ENCODE results near the gene MAP2. TPM values are rescaled to one million over a fixed set of nuclear protein-coding genes. Genes with fewer than 3 reads are reported as not detected.

Gene MAP2
- total RNA-seq, 4 donors from 2014 or later, result 7.4 to 124 (median 59.9) TPM

DNA sequence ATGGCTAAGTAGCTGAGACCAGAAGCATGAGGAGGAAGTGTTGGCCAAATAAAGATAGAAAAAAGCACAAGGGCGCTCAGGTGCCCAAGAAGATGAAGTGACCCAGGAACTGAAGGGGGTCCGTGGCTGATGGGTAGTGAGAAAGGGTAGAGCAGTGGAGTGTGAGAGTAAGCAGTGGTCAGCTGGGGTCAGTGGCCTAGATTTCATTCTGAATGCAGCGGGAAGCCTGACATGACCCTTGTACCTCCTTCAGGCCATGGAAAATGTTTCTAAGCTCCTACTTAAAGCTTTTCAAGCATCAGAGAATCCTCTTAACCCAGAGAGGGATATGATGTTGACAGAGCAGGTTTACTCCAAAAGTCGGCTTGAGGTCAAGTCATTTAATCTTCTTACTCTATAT lies 258.8 kb downstream of the MAP2 start:
- no peaks in the 10 kb centered on the region for H3K27me3 ChIP-seq
- H3K4me1 ChIP-seq, result no peaks in the 10 kb centered on the region
- no peak overlapping the region for H3K27ac ChIP-seq
- H3K4me3 ChIP-seq, result no peak overlapping the region
- TF ChIP-seq POLR2A (IDR thresholded peaks at IDR 0.05), result no peak
- no peak for TF ChIP-seq POLR2AphosphoS5 (IDR thresholded peaks at IDR 0.05)
- TF ChIP-seq, protein P1, sequence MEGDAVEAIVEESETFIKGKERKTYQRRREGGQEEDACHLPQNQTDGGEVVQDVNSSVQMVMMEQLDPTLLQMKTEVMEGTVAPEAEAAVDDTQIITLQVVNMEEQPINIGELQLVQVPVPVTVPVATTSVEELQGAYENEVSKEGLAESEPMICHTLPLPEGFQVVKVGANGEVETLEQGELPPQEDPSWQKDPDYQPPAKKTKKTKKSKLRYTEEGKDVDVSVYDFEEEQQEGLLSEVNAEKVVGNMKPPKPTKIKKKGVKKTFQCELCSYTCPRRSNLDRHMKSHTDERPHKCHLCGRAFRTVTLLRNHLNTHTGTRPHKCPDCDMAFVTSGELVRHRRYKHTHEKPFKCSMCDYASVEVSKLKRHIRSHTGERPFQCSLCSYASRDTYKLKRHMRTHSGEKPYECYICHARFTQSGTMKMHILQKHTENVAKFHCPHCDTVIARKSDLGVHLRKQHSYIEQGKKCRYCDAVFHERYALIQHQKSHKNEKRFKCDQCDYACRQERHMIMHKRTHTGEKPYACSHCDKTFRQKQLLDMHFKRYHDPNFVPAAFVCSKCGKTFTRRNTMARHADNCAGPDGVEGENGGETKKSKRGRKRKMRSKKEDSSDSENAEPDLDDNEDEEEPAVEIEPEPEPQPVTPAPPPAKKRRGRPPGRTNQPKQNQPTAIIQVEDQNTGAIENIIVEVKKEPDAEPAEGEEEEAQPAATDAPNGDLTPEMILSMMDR (IDR thresholded peaks at IDR 0.05), result no peak
- no peak for TF ChIP-seq EP300 (IDR thresholded peaks at IDR 0.05)
- H3K36me3 ChIP-seq, result no peaks in the 10 kb centered on the region
- H3K9me3 ChIP-seq, result no peaks in the 10 kb centered on the region
- ATAC-seq, result no peak
- 67 to 78% methylated on average over 4 of the region's 4 CpGs for WGBS, 2 donors (ENCODE audit: low coverage in 1 of 2)

DNA sequence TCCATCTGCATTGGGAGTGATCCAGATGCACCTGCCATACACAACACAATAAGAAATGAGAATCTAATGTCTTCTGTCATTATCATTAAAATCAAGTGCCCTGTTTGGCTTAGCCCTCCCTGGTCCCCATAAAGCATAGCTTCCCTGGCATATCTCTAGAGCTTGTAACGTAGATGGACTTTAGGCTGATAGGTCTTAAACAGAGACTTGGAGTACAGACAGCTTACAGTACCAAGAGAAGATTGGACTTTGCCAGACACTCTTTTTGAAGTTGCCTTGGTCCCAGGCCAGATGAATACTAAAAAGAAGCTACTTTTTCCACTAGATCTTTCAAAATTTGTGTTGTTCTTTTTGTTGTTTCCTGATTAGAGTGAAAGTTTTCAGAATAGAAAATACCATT lies 261.5 kb downstream of the MAP2 start:
- no peaks in the 10 kb centered on the region for H3K4me1 ChIP-seq
- TF ChIP-seq EP300 (IDR thresholded peaks at IDR 0.05), result no peak
- TF ChIP-seq, protein P1 (IDR thresholded peaks at IDR 0.05), result no peak
- no peak for TF ChIP-seq POLR2A (IDR thresholded peaks at IDR 0.05)
- no peak for TF ChIP-seq POLR2AphosphoS5 (IDR thresholded peaks at IDR 0.05)
- WGBS, 2 donors (ENCODE audit: low coverage in 1 of 2), result 0 to 73% methylated on average over 1 of the region's 1 CpG
- H3K36me3 ChIP-seq, result no peaks in the 10 kb centered on the region
- ATAC-seq, result no peak
- no peaks in the 10 kb centered on the region for H3K27me3 ChIP-seq
- H3K4me3 ChIP-seq, result no peak overlapping the region
- no peak overlapping the region for H3K27ac ChIP-seq
- H3K9me3 ChIP-seq, result no peaks in the 10 kb centered on the region

DNA sequence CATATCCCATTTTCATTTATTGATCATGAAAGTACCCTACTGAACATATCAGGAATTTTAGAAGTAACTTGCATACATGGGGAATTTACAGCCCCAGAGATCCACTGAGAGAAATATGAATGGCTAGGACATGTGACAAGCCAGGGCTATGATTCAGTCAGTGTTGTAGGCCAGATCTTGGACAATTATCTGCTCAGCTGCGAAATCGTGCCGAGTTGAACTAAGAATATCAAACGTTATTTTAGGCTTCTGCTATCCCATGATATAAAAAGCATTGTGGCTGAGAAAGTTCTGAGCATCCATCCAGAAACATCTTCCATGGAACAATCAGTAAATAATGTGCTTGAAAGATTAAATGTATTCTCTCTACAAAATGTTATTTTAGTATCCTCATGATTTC lies 262.1 kb downstream of the MAP2 start:
- no peaks in the 10 kb centered on the region for H3K9me3 ChIP-seq
- H3K27ac ChIP-seq, result no peak overlapping the region
- no peaks in the 10 kb centered on the region for H3K4me1 ChIP-seq
- H3K27me3 ChIP-seq, result no peaks in the 10 kb centered on the region
- TF ChIP-seq POLR2AphosphoS5 (IDR thresholded peaks at IDR 0.05), result no peak
- no peak for ATAC-seq
- 8 to 40% methylated on average over 4 of the region's 4 CpGs for WGBS, 2 donors (ENCODE audit: low coverage in 1 of 2)
- no peak overlapping the region for H3K4me3 ChIP-seq
- H3K36me3 ChIP-seq, result no peaks in the 10 kb centered on the region

DNA sequence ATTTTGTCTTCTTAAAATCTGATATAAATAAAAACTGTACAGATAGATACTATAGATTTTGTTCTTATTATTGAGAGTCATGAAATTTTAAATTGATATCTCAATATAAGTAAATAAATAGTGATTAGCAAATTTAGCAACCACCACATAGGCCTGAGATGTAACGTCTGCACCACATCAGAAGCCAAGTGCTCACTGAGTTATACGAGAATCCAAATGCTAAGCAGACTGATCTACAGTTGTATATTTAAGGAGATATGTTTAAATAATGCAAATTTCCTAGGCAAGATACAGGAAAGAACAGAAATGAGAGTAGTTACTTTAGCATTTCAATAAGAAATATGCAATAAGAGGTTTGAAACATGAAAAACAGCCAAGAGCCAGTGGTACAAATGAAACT lies 262.6 kb downstream of the MAP2 start:
- ATAC-seq, result no peak
- Histone ChIP-seq H3K9me3 (no peaks in the 10 kb centered on the region), H3K27ac (no peak overlapping the region), H3K36me3 (no peaks in the 10 kb centered on the region), H3K4me3 (no peak overlapping the region), H3K4me1 (no peaks in the 10 kb centered on the region), H3K27me3 (no peaks in the 10 kb centered on the region)
- WGBS, 2 donors (ENCODE audit: low coverage in 1 of 2), result 29 to 40% methylated on average over 2 of the region's 2 CpGs
- TF ChIP-seq, protein P1 (IDR thresholded peaks at IDR 0.05), result no peak
- TF ChIP-seq EP300 (IDR thresholded peaks at IDR 0.05) (no peak), POLR2AphosphoS5 (IDR thresholded peaks at IDR 0.05) (no peak), POLR2A (IDR thresholded peaks at IDR 0.05) (no peak)

DNA sequence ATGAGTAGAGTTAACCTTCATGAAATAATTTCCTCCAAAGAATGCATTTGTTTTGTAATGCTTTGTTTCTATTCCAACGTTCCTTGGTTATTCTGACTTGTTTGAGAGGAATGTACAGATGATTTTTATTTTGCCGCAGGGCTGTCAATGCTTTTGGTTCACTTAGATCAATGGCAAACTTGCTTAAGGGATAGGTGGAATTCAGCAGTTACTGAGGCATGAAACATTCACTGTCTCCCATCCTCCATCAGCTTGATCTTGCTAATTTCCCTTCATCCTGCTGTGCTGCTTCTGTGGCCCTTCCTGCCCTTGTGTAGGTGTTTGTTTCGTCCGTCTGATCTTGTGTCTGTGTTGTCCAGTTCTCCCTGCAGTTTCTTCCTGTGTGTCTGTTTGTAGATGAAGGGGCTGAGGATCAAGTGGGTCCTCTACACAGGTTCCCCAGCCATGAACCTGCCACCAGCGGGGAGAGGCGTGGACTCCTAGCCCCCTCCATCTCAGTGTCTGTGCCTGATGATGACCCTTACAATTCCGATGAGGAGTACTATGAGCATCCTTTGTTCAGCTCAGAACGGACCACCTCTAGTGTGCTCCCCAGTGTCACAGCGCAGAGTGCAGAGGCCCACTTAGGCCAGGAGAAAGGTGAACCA lies 263.6 kb downstream of the MAP2 start:
- TF ChIP-seq, protein P1 (IDR thresholded peaks at IDR 0.05), result no peak
- TF ChIP-seq EP300 (IDR thresholded peaks at IDR 0.05) (no peak), POLR2A (IDR thresholded peaks at IDR 0.05) (no peak), POLR2AphosphoS5 (IDR thresholded peaks at IDR 0.05) (no peak)
- Histone ChIP-seq H3K4me1 (no peaks in the 10 kb centered on the region), H3K4me3 (no peak overlapping the region), H3K27ac (no peak overlapping the region), H3K9me3 (no peaks in the 10 kb centered on the region), H3K27me3 (no peaks in the 10 kb centered on the region), H3K36me3 (no peaks in the 10 kb centered on the region)
- 65 to 79% methylated on average over 2 to 4 of the region's 9 CpGs for WGBS, 2 donors (ENCODE audit: low coverage in 1 of 2)
- ATAC-seq, result no peak
